Measurements from ENCODE around the gene STK11IP.

Gene STK11IP

DNA sequence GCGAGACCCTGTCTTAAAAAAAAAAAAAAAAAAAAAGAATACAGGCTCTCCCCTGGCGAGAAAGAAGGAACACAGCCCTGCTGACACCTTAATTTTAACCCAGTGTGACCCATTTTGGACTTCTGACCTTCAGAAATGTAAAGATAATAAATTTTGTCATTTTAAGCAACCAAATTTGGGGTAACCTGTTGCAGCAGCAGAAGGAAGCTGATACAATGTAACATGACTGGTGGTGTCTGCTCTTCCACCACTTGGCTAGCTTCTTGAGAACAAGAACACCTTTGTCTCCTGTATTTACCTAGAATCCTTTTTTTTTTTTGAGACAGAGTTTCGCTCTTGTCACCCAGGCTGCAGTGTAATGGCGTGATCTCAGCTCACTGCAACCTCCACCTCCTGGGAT lies 6.6 kb upstream of the STK11IP start:
- POLR2A ChIA-PET, result no interaction called here
- CTCF ChIA-PET, result interaction anchor here (0.6 kb wide), 1 partner anchor 47 kb away, joined by 3 read pairs; the partner anchor contains the start of gene TMEM198
- no peak for DNase-seq (ENCODE audit: extremely low spot score)
- TF ChIP-seq HDGF (IDR thresholded peaks at IDR 0.05; ENCODE audit: borderline replicate concordance) (no peak), FOXK2 (IDR thresholded peaks at IDR 0.05) (no peak)

DNA sequence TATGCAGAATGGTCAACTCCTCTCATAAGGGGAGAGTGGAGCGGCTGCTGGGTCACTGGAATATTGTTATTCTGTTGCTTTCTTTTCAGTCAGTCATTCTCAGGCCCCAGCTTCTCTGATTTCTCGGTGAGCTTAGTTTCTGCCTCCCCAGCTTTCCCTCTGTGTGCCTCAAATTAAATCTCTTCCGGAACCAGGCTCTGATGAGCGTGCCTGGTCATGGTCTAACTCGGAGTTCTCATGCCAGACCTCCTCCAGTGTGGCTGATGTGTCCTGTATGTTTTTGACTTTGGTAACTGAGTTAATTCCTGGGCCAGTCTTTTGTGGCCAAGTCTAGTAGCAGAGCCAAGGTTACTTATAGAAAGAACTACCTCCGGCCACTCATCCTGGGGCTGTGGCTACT lies 4.9 kb upstream of the STK11IP start:
- ChIA-PET POLR2A (no interaction called here), CTCF (no interaction called here)
- DNase-seq (ENCODE audit: extremely low spot score), result no peak
- no peak for TF ChIP-seq ZNF384 (IDR thresholded peaks at IDR 0.05)
- TF ChIP-seq, protein P1, sequence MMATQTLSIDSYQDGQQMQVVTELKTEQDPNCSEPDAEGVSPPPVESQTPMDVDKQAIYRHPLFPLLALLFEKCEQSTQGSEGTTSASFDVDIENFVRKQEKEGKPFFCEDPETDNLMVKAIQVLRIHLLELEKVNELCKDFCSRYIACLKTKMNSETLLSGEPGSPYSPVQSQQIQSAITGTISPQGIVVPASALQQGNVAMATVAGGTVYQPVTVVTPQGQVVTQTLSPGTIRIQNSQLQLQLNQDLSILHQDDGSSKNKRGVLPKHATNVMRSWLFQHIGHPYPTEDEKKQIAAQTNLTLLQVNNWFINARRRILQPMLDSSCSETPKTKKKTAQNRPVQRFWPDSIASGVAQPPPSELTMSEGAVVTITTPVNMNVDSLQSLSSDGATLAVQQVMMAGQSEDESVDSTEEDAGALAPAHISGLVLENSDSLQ (IDR thresholded peaks at IDR 0.05), result no peak
- no peak for TF ChIP-seq FOXA1 (IDR thresholded peaks at IDR 0.05)
- no peak for TF ChIP-seq FOXM1 (IDR thresholded peaks at IDR 0.05; ENCODE audit: borderline replicate concordance)
- TF ChIP-seq CTBP1 (IDR thresholded peaks at IDR 0.05; ENCODE audit: borderline replicate concordance), result no peak
- no peak for TF ChIP-seq NFRKB (IDR thresholded peaks at IDR 0.05)
- no peak for TF ChIP-seq L3MBTL2 (conservative IDR thresholded peaks at IDR 0.05)

GRCh38 chr2:219593154-219593553 lies 4.5 kb upstream of the STK11IP start:
- POLR2A ChIA-PET, result no interaction called here
- no peak for DNase-seq (ENCODE audit: extremely low spot score)
- TF ChIP-seq, protein P1 (IDR thresholded peaks at IDR 0.05), result no peak
- TF ChIP-seq ARNT (IDR thresholded peaks at IDR 0.05) (no peak), LEF1 (IDR thresholded peaks at IDR 0.05; ENCODE audit: borderline replicate concordance) (no peak), CTBP1 (IDR thresholded peaks at IDR 0.05; ENCODE audit: borderline replicate concordance) (no peak), ZNF384 (IDR thresholded peaks at IDR 0.05) (no peak), TARDBP (IDR thresholded peaks at IDR 0.05) (no peak), FOXM1 (IDR thresholded peaks at IDR 0.05; ENCODE audit: borderline replicate concordance) (no peak), ELF4 (IDR thresholded peaks at IDR 0.05) (no peak), SUZ12 (IDR thresholded peaks at IDR 0.05) (no peak), SP1 (IDR thresholded peaks at IDR 0.05) (no peak), HDGF (IDR thresholded peaks at IDR 0.05; ENCODE audit: borderline replicate concordance) (no peak), FOXA1 (IDR thresholded peaks at IDR 0.05) (no peak), BHLHE40 (IDR thresholded peaks at IDR 0.05; ENCODE audit: borderline replicate concordance) (no peak), L3MBTL2 (conservative IDR thresholded peaks at IDR 0.05) (no peak), FOXK2 (IDR thresholded peaks at IDR 0.05) (no peak), NFRKB (IDR thresholded peaks at IDR 0.05) (no peak)
- CTCF ChIA-PET, result no interaction called here

DNA sequence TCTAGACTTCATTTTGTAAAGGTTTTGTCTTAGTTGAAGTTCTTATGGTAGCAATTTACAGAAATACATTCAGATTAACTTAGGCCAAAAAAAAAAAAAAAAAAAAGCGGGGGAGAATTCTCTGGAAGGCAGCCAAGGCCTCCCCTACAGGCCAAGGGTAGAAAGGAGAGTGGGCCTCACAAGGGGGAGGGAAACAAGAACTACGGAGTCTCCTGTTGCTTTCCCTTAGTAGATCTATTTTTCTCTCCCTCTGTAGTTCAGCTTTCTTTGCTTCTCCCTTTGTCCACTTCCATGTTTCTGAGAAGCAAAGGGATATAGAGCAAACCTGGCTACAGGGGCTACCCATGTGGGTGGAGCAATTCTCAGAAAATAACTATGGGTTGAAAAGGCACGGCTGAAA lies 2.4 kb upstream of the STK11IP start:
- DNase-seq (ENCODE audit: extremely low spot score), result no peak
- POLR2A ChIA-PET, result interaction anchor here (0.9 to 3.2 kb wide), 3 partner anchors 10 to 24 kb away, joined by 3 to 28 read pairs (median 4); partner anchors contain the start of genes INHA and OBSL1
- CTCF ChIA-PET, result interaction anchor here (0.7 to 1.9 kb wide), 2 partner anchors 14 to 34 kb away, joined by 6 to 9 read pairs; no protein-coding TSS in a partner anchor
- TF ChIP-seq ZNF384 (IDR thresholded peaks at IDR 0.05) (peak; percentile 72), CTBP1 (IDR thresholded peaks at IDR 0.05; ENCODE audit: borderline replicate concordance) (no peak), ARNT (IDR thresholded peaks at IDR 0.05) (no peak)

DNA sequence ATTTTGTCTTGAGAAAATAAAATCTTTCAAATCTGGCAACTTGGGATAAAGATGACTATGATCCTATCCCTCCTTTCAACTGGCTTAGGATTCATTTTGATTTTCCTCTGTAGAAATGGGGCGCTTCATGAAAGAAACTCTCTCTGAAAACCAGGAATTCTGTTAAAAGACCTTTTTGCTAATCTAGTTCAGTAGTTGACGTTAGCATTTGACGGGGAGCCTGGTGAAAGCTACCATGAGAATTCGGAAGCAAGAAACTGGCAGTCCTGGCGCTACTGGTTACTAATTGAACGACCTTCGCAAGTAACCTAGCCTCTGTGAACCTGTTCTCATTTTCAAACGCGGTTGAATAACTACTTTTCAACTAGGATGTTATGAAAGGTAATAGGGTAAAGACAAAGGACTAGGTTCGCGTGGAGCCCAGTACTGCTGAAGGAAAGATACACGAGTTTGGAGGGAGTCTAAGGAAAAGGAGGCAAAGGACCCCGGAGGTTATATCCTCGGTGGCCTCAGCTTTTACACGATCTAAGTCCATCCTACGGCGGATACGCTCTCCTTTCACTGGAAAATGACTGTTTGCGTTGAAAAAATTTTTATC lies 604 bp upstream of the STK11IP start:
- no peak for DNase-seq (ENCODE audit: extremely low spot score)
- CTCF ChIA-PET, result interaction anchor here (1.4 to 2.6 kb wide), 2 partner anchors 37 to 56 kb away, joined by 7 to 11 read pairs; no protein-coding TSS in a partner anchor
- no peak for TF ChIP-seq ARNT (IDR thresholded peaks at IDR 0.05)
- no peak for TF ChIP-seq SP1 (IDR thresholded peaks at IDR 0.05)
- no peak for TF ChIP-seq LEF1 (IDR thresholded peaks at IDR 0.05; ENCODE audit: borderline replicate concordance)
- TF ChIP-seq ZNF384 (IDR thresholded peaks at IDR 0.05), result no peak
- no peak for TF ChIP-seq L3MBTL2 (conservative IDR thresholded peaks at IDR 0.05)
- no peak for TF ChIP-seq FOXM1 (IDR thresholded peaks at IDR 0.05; ENCODE audit: borderline replicate concordance)
- POLR2A ChIA-PET, result interaction anchor here (0.9 to 3.2 kb wide), 20 partner anchors 10 to 132 kb away, joined by 3 to 28 read pairs (median 4); partner anchors contain the start of genes CHPF, INHA and OBSL1

DNA sequence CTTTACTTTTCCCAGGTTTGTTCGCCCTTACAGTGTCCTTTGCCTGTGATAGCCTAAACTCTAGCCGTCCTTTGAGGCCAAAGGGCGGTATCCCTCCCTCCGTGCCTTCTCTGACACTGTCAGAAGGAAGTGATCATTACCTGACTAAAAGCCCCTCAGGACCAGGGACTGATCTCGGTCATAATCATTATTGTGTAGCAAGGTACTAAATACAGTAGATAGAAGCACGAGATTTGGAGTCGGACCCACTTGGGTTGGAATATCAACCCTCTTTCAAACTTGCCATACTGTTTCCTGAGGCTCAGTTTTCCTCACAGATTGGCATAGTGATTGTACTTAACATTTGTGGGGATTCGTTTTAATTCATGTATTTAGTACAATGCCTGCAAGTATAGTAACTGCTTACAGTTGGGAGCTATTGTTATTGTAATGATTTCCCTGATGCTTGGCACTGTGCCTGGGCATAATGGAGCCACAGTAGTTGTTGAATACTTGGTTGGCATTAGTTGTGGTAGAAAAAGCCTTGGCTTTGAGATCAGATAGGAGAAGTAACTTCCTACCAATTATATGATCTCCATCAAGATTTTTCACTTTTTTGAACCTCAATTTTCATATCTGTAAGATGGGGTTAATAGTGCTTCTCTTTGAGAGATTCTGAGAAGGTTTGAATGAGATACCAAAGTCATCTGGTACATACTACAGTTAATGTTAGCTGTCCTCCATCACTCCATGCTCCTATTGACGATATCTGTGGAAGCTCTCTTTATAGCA lies 836 bp downstream of the STK11IP start:
- POLR2A ChIA-PET, result interaction anchor here (0.9 to 3.2 kb wide), 14 partner anchors 9 to 158 kb away, joined by 3 to 28 read pairs (median 4); partner anchors contain the start of genes INHA and OBSL1
- TF ChIP-seq HDGF (IDR thresholded peaks at IDR 0.05; ENCODE audit: borderline replicate concordance), result no peak
- peak; percentile 7; the same call in 1 of the 2 replicates for TF ChIP-seq L3MBTL2 (conservative IDR thresholded peaks at IDR 0.05)
- CTCF ChIA-PET, result interaction anchor here (1.4 to 2.6 kb wide), 2 partner anchors 38 to 57 kb away, joined by 7 to 11 read pairs; no protein-coding TSS in a partner anchor
- DNase-seq (ENCODE audit: extremely low spot score), result no peak

DNA sequence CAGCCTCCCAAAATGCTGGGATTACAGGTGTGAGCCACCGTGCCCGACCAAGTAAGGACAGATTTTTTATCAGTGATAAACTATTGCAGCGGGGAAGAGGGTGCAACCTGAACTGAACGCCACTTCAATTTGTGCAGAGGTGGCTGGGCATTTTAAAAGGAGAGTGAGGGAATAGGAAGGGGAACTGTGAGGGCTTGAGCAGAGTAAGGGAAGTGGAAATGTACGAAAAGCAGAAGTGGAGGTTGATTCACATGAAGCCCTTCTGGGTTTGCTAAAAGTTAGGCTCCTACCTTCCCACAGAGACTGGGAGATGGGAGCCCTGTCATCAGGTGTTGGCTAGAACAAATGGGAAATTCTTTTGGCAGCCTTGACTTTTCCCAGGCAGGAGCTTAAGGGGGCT lies 6.1 kb downstream of the STK11IP start:
- ChIA-PET CTCF (no interaction called here), POLR2A (no interaction called here)
- no peak for DNase-seq (ENCODE audit: extremely low spot score)
- no peak for TF ChIP-seq FOXK2 (IDR thresholded peaks at IDR 0.05)
- no peak for TF ChIP-seq LEF1 (IDR thresholded peaks at IDR 0.05; ENCODE audit: borderline replicate concordance)
- TF ChIP-seq ARNT (IDR thresholded peaks at IDR 0.05), result no peak
- no peak for TF ChIP-seq HDGF (IDR thresholded peaks at IDR 0.05; ENCODE audit: borderline replicate concordance)
- no peak for TF ChIP-seq CTBP1 (IDR thresholded peaks at IDR 0.05; ENCODE audit: borderline replicate concordance)
- TF ChIP-seq ELF4 (IDR thresholded peaks at IDR 0.05), result no peak
- TF ChIP-seq L3MBTL2 (conservative IDR thresholded peaks at IDR 0.05), result no peak
- TF ChIP-seq SUZ12 (IDR thresholded peaks at IDR 0.05), result no peak
- TF ChIP-seq, protein P1 (IDR thresholded peaks at IDR 0.05), result no peak
- no peak for TF ChIP-seq NFRKB (IDR thresholded peaks at IDR 0.05)
- TF ChIP-seq SP1 (IDR thresholded peaks at IDR 0.05), result no peak
- TF ChIP-seq FOXM1 (IDR thresholded peaks at IDR 0.05; ENCODE audit: borderline replicate concordance), result no peak
- no peak for TF ChIP-seq BHLHE40 (IDR thresholded peaks at IDR 0.05; ENCODE audit: borderline replicate concordance)
- TF ChIP-seq FOXA1 (IDR thresholded peaks at IDR 0.05), result no peak
- no peak for TF ChIP-seq TARDBP (IDR thresholded peaks at IDR 0.05)
